ENCODE measurements around the gene PIGBOS1.
"Not testable (repeated sequence)": the region's sequence is repeated elsewhere in the genome, so short reads cannot be mapped to it uniquely, and the experiment has no call there.

The PIGBOS1 gene

DNA sequence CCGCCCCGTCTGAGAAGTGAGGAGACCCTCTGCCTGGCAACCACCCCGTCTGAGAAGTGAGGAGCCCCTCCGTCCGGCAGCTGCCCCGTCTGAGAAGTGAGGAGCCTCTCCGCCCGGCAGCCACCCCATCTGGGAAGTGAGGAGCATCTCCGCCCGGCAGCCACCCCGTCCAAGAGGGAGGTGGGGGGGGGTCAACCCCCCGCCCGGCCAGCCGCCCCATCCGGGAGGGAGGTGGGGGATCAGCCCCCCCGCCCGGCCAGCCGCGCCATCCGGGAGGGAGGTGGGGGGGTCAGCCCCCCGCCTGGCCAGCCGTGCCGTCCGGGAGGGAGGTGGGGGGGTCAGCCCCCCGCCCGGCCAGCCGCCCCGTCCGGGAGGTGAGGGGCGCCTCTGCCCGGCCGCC lies 16.1 kb downstream of the PIGBOS1 start:
- not testable (repeated sequence) for H2AFZ ChIP-seq (ENCODE audit: low read length, unreplicated experiment); H3K4me3 ChIP-seq (ENCODE audit: low read depth, low read length); H3K79me2 ChIP-seq (ENCODE audit: control insufficient read depth, insufficient read depth, low read length, unreplicated experiment); H3K27me3 ChIP-seq (ENCODE audit: insufficient read depth, low read length); H3K4me1 ChIP-seq (ENCODE audit: control insufficient read depth, insufficient read depth, low read length, unreplicated experiment); H3K27ac ChIP-seq (ENCODE audit: low read depth, low read length); H3K36me3 ChIP-seq (ENCODE audit: insufficient read depth, low read length)

DNA sequence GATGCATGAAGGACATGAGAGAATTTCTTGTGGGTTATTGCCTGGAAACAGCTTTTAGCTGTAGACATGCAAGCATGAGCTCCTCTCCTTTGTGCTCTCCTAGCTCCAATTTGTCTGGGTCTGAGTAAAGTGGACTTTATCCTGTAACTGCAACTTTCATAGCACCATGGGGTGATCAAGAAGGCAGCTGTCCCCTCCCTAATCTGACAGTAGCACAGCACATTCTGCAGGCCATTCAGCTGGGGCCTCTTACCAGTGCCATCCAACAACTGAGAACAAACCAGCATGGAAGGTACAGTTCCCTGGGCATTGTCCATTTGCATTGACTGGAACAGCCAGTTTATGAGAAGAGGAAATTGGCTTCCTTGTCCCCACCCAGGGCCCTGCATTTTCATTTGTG lies 21.6 kb downstream of the PIGBOS1 start:
- Histone ChIP-seq H3K27me3 (ENCODE audit: insufficient read depth, low read length) (no peaks in the 10 kb centered on the region), H3K4me1 (ENCODE audit: control insufficient read depth, insufficient read depth, low read length, unreplicated experiment) (no peaks in the 10 kb centered on the region), H3K27ac (ENCODE audit: low read depth, low read length) (no peak overlapping the region), H3K79me2 (ENCODE audit: control insufficient read depth, insufficient read depth, low read length, unreplicated experiment) (no peaks in the 10 kb centered on the region), H3K4me3 (ENCODE audit: low read depth, low read length) (no peak overlapping the region), H2AFZ (ENCODE audit: low read length, unreplicated experiment) (no peak overlapping the region), H3K36me3 (ENCODE audit: insufficient read depth, low read length) (no peaks in the 10 kb centered on the region)

DNA sequence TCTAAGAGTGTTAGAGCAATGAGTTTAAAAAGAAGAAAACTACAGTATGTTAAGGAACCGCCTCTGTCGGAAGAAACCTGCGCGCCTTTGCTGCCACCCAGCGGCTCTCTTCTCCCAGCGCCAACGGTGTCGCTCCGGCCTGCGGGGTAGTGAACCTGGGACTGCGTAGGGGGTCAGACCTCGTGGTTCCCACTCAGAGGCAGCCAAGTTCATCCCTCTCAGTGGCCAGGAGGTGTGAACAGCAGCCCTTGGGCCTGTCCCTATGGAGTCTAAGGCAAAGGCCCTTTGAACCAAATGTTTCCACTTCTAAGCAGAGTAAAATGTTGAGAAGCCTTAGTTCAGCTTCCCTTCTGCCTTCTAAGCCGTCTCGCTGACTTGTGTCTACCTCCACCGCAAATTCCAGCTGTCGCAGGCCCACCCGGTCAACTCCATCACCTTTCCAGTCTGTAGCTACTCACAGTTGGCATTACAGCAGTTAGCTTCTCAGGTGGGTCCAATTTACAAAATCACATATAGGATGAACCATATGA lies 28.3 kb downstream of the PIGBOS1 start:
- H3K36me3 ChIP-seq (ENCODE audit: insufficient read depth, low read length): no peaks in the 10 kb centered on the region
- H3K4me3 ChIP-seq (ENCODE audit: low read depth, low read length): peak overlapping the region; percentile 96
- H3K27me3 ChIP-seq (ENCODE audit: insufficient read depth, low read length): no peaks in the 10 kb centered on the region
- H3K4me1 ChIP-seq (ENCODE audit: control insufficient read depth, insufficient read depth, low read length, unreplicated experiment): no peaks in the 10 kb centered on the region
- H3K27ac ChIP-seq (ENCODE audit: low read depth, low read length): peak overlapping the region; percentile 75
- peak overlapping the region; percentile 92 for H2AFZ ChIP-seq (ENCODE audit: low read length, unreplicated experiment)
- H3K79me2 ChIP-seq (ENCODE audit: control insufficient read depth, insufficient read depth, low read length, unreplicated experiment): peaks cover 28% of the 10 kb centered on the region

GRCh38 chr15:55289746-55290527 lies 29.0 kb downstream of the PIGBOS1 start, which contains the start of gene RAB27A:
TSS of gene RAB27A (minus strand) at chr15:55289813. CDS start at chr15:55234934, 54,879 bp downstream.
- H3K4me3 ChIP-seq (ENCODE audit: low read depth, low read length): peak within 1 kb of the TSS; percentile 96
- peak within 1 kb of the TSS; percentile 92 for H2AFZ ChIP-seq (ENCODE audit: low read length, unreplicated experiment)
- H3K4me1 ChIP-seq (ENCODE audit: control insufficient read depth, insufficient read depth, low read length, unreplicated experiment): no peaks in the 10 kb centered on the region
- peak within 1 kb of the TSS; percentile 75 for H3K27ac ChIP-seq (ENCODE audit: low read depth, low read length)
- H3K36me3 ChIP-seq (ENCODE audit: insufficient read depth, low read length): no peaks in the 10 kb centered on the region
- peaks cover 34% of the 10 kb centered on the region for H3K79me2 ChIP-seq (ENCODE audit: control insufficient read depth, insufficient read depth, low read length, unreplicated experiment)
- no peaks in the 10 kb centered on the region for H3K27me3 ChIP-seq (ENCODE audit: insufficient read depth, low read length)

DNA sequence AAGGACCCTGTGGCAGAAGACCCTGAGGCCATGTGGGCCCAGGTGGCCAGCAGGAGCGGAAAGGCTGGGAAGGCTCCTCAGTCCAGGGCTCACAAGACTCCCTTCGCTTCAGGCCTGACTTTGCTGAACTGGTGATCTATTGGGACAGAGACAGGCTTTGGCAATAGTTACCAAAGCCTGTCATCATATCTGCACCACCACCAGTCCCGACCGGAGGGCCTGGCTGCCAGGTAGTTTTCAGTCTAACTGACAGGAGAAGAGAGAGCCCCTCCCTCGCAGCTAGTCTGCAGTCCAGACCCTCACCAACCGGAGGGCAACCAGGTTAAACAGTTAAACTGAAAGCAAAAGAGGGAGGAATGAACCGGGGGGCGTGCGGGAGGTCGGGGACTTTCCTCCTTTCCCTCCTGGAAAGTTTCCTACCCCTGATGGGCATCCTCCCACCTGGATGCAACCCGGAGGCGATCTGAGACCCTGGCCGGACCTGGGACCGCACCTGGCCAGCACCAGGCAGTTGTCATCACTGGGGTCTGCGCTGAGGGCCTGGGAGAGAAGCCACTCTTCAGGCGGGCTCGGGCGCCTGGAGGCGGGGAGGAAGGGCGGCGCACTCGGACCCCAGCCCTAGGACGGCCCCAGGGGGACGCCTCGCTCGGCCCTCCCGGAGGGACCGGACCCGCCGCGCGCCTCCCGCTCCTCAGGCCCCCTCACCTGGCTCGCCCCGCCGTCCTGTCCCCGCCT lies 29.7 kb downstream of the PIGBOS1 start:
- no peaks in the 10 kb centered on the region for H3K4me1 ChIP-seq (ENCODE audit: control insufficient read depth, insufficient read depth, low read length, unreplicated experiment)
- H3K4me3 ChIP-seq (ENCODE audit: low read depth, low read length): peak overlapping the region; percentile 96
- no peaks in the 10 kb centered on the region for H3K36me3 ChIP-seq (ENCODE audit: insufficient read depth, low read length)
- no peaks in the 10 kb centered on the region for H3K27me3 ChIP-seq (ENCODE audit: insufficient read depth, low read length)
- H3K27ac ChIP-seq (ENCODE audit: low read depth, low read length): peak overlapping the region; percentile 75
- peak overlapping the region; percentile 92 for H2AFZ ChIP-seq (ENCODE audit: low read length, unreplicated experiment)
- H3K79me2 ChIP-seq (ENCODE audit: control insufficient read depth, insufficient read depth, low read length, unreplicated experiment): peaks cover 42% of the 10 kb centered on the region

DNA sequence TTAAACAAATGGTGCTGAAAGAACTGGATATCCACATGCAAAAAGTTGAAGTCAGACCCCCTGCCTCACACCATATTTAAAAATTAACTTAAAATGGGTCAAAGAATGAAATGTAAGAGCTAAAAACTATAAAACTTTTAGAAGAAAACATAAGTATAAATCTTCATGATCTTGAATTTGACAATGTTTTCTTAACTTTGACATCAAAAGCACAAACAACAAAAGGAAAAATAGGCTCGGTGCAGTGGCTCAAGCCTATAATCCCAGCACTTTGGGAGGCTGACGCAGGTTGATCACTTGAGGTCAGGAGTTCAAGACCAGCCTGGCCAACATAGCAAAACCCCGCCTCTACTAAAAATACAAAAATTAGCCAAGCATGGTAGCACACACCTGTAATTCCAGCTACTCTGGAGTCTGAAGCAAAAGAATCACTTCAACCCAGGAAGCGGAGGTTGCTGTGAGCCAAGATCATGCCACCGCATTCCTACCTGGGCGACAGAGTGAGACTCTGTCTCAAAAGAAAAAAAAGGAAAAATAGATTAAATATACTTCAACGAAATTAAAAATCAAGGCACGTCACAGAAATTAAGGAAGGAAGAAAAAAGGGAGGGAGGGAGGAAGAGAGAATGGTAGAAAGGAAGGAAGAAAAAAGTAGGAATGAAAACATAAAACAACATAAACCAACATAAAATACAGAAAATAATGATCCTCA lies 30.8 kb downstream of the PIGBOS1 start:
- peak overlapping the region; percentile 96 for H3K4me3 ChIP-seq (ENCODE audit: low read depth, low read length)

GRCh38 chr15:55286442-55287189 lies 32.3 kb downstream of the PIGBOS1 start:
- not testable (repeated sequence) for H3K27ac ChIP-seq (ENCODE audit: low read depth, low read length); H3K4me3 ChIP-seq (ENCODE audit: low read depth, low read length); H3K27me3 ChIP-seq (ENCODE audit: insufficient read depth, low read length); H3K36me3 ChIP-seq (ENCODE audit: insufficient read depth, low read length); H2AFZ ChIP-seq (ENCODE audit: low read length, unreplicated experiment)
- H3K4me1 ChIP-seq (ENCODE audit: control insufficient read depth, insufficient read depth, low read length, unreplicated experiment): peaks cover 18% of the 10 kb centered on the region
- peaks cover 51% of the 10 kb centered on the region for H3K79me2 ChIP-seq (ENCODE audit: control insufficient read depth, insufficient read depth, low read length, unreplicated experiment)

More for the DNA sequence above, 30.8 kb downstream of the PIGBOS1 start:
- H3K27ac ChIP-seq (ENCODE audit: low read depth, low read length): no peak overlapping the region
- no peak overlapping the region for H2AFZ ChIP-seq (ENCODE audit: low read length, unreplicated experiment)
- H3K79me2 ChIP-seq (ENCODE audit: control insufficient read depth, insufficient read depth, low read length, unreplicated experiment): peaks cover 46% of the 10 kb centered on the region
- H3K36me3 ChIP-seq (ENCODE audit: insufficient read depth, low read length): no peaks in the 10 kb centered on the region
- peaks cover 3% of the 10 kb centered on the region for H3K4me1 ChIP-seq (ENCODE audit: control insufficient read depth, insufficient read depth, low read length, unreplicated experiment)
- no peaks in the 10 kb centered on the region for H3K27me3 ChIP-seq (ENCODE audit: insufficient read depth, low read length)

GRCh38 chr15:55284426-55284825 lies 34.5 kb downstream of the PIGBOS1 start:
- Histone ChIP-seq H3K36me3 (ENCODE audit: insufficient read depth, low read length) (no peaks in the 10 kb centered on the region), H3K27ac (ENCODE audit: low read depth, low read length) (no peak overlapping the region), H3K4me1 (ENCODE audit: control insufficient read depth, insufficient read depth, low read length, unreplicated experiment) (peaks cover 27% of the 10 kb centered on the region), H3K79me2 (ENCODE audit: control insufficient read depth, insufficient read depth, low read length, unreplicated experiment) (peaks cover 57% of the 10 kb centered on the region), H3K27me3 (ENCODE audit: insufficient read depth, low read length) (no peaks in the 10 kb centered on the region), H2AFZ (ENCODE audit: low read length, unreplicated experiment) (no peak overlapping the region), H3K4me3 (ENCODE audit: low read depth, low read length) (no peak overlapping the region)

DNA sequence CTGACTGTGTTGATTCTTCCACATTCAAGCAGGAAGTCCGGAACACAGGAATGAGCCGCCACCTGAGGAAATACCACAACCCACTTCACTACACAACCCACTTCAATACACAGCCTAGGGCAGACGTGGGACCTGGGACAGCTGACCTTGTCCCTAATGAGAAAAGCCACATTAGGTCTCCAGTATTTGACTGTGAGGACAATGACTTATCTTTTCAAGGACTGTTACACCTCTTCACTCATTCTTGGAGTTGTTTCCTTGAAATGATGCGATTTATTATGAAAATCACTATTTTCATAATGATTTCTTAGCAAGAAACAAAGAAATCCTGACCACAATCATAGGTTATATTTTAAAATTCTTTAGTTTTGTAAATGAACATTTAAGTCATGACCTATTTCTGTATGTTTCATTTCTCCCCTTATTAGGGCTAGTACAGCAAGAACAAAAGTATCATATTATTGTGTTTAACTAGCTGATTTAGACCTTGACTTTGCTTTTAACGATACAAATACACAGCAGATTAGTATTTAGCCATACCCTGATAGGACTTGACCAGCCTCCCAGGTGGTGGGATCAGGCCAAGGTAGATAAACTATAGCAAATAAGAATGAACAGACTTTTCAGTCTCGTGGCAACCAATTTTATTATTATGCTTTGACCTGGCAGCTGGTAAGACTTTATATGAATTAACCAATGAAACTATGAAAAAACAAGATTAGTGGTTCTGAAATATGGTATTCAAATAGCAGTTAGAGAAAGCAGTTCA lies 35.4 kb downstream of the PIGBOS1 start:
- H2AFZ ChIP-seq (ENCODE audit: low read length, unreplicated experiment): no peak overlapping the region
- no peaks in the 10 kb centered on the region for H3K27me3 ChIP-seq (ENCODE audit: insufficient read depth, low read length)
- peaks cover 57% of the 10 kb centered on the region for H3K79me2 ChIP-seq (ENCODE audit: control insufficient read depth, insufficient read depth, low read length, unreplicated experiment)
- H3K27ac ChIP-seq (ENCODE audit: low read depth, low read length): peak overlapping the region; percentile 79; the same call in 1 of the 2 replicates
- H3K4me1 ChIP-seq (ENCODE audit: control insufficient read depth, insufficient read depth, low read length, unreplicated experiment): peaks cover 33% of the 10 kb centered on the region
- no peaks in the 10 kb centered on the region for H3K36me3 ChIP-seq (ENCODE audit: insufficient read depth, low read length)
- no peak overlapping the region for H3K4me3 ChIP-seq (ENCODE audit: low read depth, low read length)

Data from ACC112 (cell line).